HL-60/S4 treated with retinoic acid at 250 ng/mL for 4 days and 3 days (cell line): ENCODE data around the gene TREM1.
"Not testable (repeated sequence)": the region's sequence is repeated elsewhere in the genome, so short reads cannot be mapped to it uniquely, and the experiment has no call there.

ENCODE experiments used
- in situ Hi-C: fragments of 300-500 bp; cut with MboI; formaldehyde crosslinking; loops from 2 replicates; pipeline ENCODE4 v1.7.0; 2022; ENCODE audit warnings: low sequenced_read_pairs

TREM1 gene

GRCh38 chr6:41266541-41266940 is 19.9 kb downstream of the TREM1 start:
- in situ Hi-C loops = no loop called here

- in situ Hi-C loops = no loop called here
These were observed 23.2 kb downstream of the TREM1 start for GRCh38 chr6:41263267-41263666.

- in situ Hi-C loops = no loop called here
These were observed 24.1 kb downstream of the TREM1 start for GRCh38 chr6:41262401-41262800.

GRCh38 chr6:41258196-41258493 is 28.3 kb downstream of the TREM1 start:
- in situ Hi-C loops = no loop called here

DNA sequence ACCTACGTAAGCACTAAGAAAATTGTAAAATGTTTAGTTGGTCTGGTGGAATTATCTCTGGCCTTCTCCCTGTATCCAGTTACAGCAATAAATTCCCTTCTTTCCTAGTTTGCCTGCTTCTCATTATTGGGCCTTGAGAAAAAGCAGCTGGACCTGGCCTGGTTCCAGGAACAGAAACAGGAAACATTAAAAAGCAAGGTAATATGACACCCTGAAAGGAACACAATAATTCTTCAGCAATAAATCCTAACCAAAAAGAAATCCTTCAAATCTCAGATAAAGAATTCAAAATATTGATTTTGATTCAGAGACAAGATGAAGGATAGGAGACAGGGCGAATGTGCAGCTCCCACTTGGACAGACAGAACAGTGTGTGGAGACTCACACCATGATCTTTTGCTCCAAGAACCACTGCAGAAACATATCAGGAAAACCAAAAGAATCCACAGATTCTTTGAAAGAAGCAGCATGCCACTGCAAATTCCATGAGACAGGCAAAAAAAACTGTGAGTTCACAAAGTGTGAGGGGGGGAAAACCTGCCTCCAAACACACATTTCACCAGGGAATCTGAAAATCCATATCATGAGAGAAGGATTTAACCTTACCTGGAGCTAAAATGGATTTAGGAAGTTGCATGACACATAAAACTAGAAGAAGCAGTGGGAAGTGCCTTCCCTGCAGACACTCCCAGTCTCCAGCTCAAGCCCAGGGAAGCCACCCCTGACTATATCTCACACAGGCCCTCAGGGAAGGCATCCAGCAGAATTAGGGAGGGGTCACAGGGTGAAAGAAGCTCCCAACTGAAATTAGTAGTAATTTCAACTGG is 28.9 kb downstream of the TREM1 start:
- in situ Hi-C loops = no loop called here

- in situ Hi-C loops = no loop called here
These were observed 30.1 kb downstream of the TREM1 start for GRCh38 chr6:41256383-41256782.

- in situ Hi-C loops = no loop called here
These were observed 30.7 kb downstream of the TREM1 start for GRCh38 chr6:41255638-41256246.

- in situ Hi-C loops = no loop called here
These were observed 31.4 kb downstream of the TREM1 start for GRCh38 chr6:41255110-41255509.

DNA sequence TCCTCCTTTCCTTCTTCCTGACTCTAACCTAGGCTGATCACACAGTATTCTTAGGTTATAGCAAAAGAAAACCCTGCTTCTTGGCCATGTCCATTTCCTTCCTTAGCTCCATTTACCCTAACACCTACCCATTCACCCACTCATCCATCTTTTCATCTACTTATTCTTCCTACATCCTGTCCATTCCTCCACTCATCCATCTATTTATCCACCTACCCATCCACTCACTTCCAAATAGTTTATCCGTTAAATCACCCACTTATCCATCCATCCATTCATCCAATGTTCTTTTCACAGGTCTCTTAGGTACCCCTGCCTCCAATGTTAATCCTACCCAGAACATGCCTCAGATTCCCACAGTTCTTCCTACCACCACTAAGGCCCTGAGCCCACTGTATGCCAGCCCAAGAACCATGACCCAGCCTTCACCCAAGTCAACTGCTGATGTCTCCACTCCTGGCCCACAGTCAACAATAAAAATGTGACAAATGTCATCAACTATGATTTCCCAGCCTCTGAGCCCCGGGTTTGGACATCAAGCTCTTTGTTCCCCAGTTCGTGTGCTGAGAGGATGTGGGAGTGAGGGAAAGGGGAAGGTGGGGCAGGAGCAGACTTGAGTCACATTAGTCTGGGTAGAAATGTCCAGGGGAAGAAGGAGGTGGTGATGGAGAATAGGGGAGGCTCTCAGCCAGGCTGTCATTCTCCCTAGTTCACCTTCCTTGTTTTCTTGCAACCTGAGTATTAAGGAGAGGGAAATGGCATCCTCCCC is 33.9 kb downstream of the TREM1 start:
- in situ Hi-C loops = no loop called here

GRCh38 chr6:41247882-41248705 is 38.4 kb downstream of the TREM1 start:
- in situ Hi-C loops = no loop called here

DNA sequence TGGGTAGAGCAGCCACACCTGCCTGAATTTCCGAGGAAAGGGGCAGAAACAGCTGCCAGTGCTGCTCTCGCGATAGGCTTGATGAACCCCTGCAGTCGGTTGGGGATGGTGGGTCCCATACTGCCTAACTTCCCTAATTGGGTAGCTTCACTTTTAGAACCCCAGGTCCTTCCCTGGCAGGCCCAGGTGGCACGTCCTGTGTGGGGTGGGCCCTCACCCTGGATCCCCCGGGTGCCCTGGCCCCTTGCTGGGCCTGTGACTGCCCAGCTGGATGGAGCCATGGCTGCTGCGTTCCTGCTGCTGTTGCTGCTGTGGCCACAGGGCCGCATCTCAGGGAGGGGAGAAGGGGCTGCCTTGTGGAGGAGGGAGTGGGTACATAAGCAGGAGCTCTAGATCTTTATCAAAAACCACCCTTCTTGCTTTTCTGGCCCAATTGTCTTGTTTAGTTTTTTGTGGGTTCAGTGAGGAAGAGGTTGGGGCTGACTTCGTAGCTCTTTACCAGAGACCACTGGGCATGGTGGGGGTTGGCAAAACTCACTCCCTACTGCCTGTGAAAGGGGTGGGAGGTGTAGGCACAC is 39.1 kb downstream of the TREM1 start:
- in situ Hi-C loops = no loop called here

GRCh38 chr6:41246529-41246928 is 40.0 kb downstream of the TREM1 start:
- in situ Hi-C loops = not testable (repeated sequence)

DNA sequence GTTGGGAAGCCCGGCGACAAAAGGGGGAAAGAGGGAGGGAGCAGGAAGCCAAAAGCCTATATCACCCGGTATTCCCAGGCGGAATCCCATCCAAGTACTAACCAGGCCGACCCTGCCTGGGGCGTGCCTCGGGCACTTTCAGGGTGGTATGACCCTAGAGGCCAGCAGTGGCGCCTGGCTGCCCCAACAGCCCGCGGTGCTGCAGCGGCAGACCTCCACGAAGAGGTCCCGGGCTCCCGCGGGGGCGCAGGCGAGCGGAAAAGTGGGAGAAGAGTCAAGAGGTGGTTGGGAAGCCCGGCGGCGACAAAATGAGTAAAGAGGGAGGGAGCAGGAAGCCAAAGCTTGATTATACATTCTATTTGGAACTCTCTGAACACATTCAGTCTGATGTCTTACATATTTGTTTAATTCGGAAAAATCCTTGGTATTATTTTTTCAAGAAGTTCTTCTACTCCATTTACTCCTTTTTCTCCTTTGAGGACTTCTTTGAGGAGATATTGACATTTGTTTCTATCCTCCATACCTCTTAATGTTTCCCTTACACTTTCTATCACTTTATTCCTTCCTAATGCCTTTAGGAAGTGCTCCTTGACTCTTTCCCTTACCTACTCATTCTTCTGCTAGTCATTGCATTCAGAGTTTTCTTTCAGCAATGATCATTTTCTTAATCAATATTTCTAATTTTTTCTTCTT is 46.9 kb downstream of the TREM1 start:
- in situ Hi-C loops = no loop called here

GRCh38 chr6:41237128-41237527 is 49.4 kb downstream of the TREM1 start:
- in situ Hi-C loops = no loop called here

- in situ Hi-C loops = no loop called here
These were observed 50.2 kb downstream of the TREM1 start for GRCh38 chr6:41236276-41236675.

GRCh38 chr6:41232667-41233066 is 53.8 kb downstream of the TREM1 start:
- in situ Hi-C loops = no loop called here

GRCh38 chr6:41231246-41231645 is 55.2 kb downstream of the TREM1 start:
- in situ Hi-C loops = no loop called here

DNA sequence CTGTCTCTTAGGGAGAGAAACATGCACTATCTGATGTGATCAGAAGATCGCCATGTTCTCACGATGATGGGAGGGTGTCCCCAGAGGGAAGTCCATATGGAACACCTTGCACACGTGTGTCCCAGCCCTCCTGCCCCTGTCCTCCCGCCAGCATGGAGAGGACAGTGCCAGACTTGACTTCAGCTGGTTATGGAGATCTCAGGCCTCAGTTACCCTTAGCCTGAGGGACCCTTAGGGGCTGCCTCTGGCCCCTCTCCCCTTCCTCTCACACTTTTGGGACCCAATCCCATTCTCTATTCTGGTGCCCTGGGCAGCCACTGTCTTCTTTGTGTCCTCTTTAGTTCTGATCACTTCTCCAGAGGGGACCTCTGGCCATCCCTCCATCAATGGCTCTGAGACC is 56.8 kb downstream of the TREM1 start:
- in situ Hi-C loops = no loop called here

- in situ Hi-C loops = no loop called here
These were observed 57.9 kb downstream of the TREM1 start for GRCh38 chr6:41228616-41229015.

GRCh38 chr6:41228096-41228495 is 58.4 kb downstream of the TREM1 start, which contains the start of gene TREML4:
Gene TREML4 (plus strand): TSS chr6:41228349. CDS start chr6:41228428, 79 bp downstream.
- in situ Hi-C loops = no loop called here
